ENCODE data around the gene CNTNAP3B. TPM values are rescaled to one million over a fixed set of nuclear protein-coding genes. Genes with fewer than 3 reads are reported as not detected.
"Not testable (repeated sequence)": the region's sequence is repeated elsewhere in the genome, so short reads cannot be mapped to it uniquely, and the experiment has no call there.

Gene CNTNAP3B
- total and polyA plus RNA-seq, 4 experiments from 2014 or later: not detected

DNA sequence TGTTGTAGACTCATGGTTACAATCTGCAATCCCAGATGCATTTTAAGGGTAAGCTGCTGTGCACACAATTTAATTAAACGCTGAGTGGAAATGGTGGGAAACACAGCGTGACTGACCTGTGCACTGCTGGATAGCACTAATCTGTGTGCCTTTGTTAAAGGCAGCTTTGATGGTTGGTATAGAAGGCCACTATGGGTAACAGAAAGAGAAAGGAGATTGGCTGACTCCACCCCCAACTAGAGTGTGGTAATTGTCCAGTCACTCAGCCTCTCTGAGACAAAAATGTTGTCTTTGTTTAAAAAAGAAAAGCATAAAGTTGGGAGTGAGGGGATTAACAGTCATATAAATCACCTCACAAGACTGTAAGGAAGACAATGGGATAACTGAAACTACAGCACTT, 48.9 kb downstream of the CNTNAP3B start:
- H3K27me3 ChIP-seq (ENCODE audit: insufficient read depth, low read length); H3K9me3 Mint-ChIP-seq; H3K27ac ChIP-seq (ENCODE audit: low read depth, low read length); intact Hi-C loops (cut with micrococcal nuclease); CTCF ChIA-PET (ENCODE audit: partially characterized antibody); H3K36me3 Mint-ChIP-seq; H3K4me3 Mint-ChIP-seq; H3K4me1 Mint-ChIP-seq; H3K4me1 ChIP-seq (ENCODE audit: insufficient read depth, low read length); H3K27me3 Mint-ChIP-seq; H3K9me3 ChIP-seq (ENCODE audit: control insufficient read depth in 1 of 2, low read length in 2 of 2); H3K4me3 ChIP-seq (ENCODE audit: low read length in 2 of 2); DNase-seq; H3K36me3 ChIP-seq (ENCODE audit: insufficient read depth, low read length); H3K27ac Mint-ChIP-seq; POLR2A ChIA-PET (ENCODE audit: partially characterized antibody): not testable (repeated sequence)

DNA sequence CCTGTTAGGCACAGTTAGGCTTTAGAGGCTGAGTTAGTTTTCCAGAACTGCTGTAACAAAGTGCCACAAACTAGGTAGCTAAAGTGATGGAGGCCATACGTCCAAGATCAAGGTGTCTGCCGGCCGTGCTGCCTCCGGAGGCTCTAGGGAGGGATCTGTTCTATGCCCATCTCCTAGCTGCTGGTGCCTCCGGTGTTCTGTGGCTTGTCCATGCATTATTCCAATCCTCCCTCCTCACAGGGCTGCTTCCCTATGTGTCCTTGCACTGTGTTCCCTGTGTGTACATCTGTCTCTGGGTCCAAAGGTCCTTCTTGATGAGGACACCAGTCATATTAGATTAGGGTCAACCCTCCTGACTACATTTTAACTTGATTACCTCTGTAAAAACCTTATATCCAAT, 54.4 kb downstream of the CNTNAP3B start:
- POLR2A ChIA-PET (ENCODE audit: partially characterized antibody); H3K4me3 ChIP-seq (ENCODE audit: low read length in 2 of 2); CTCF ChIA-PET (ENCODE audit: partially characterized antibody); H3K4me1 ChIP-seq (ENCODE audit: insufficient read depth, low read length); H3K4me1 Mint-ChIP-seq; H3K27me3 Mint-ChIP-seq; DNase-seq; intact Hi-C loops (cut with micrococcal nuclease); H3K9me3 ChIP-seq (ENCODE audit: control insufficient read depth in 1 of 2, low read length in 2 of 2); H3K27ac ChIP-seq (ENCODE audit: low read depth, low read length); H3K4me3 Mint-ChIP-seq; H3K36me3 Mint-ChIP-seq; H3K27me3 ChIP-seq (ENCODE audit: insufficient read depth, low read length); H3K9me3 Mint-ChIP-seq; H3K27ac Mint-ChIP-seq; H3K36me3 ChIP-seq (ENCODE audit: insufficient read depth, low read length): not testable (repeated sequence)

DNA sequence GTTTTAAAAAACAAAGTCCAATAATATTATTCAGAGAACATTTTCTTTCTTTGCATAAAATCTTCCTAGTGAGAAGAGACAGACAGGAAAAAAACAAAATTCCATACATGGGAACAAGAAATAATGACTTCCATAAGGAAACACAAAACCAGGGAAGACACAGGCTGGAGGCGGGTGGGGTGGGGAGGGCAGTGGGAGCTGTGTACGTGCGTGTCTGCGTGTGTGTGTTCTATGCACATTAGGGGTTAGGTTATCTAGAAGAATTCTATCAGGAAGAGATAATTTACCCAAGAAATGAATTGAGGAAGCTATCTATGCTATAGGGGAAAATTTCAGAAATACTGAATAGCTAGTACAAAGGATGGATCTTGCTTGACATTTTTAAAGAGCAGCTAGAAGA, 58.2 kb downstream of the CNTNAP3B start:
- CTCF ChIA-PET (ENCODE audit: partially characterized antibody); H3K27me3 Mint-ChIP-seq; DNase-seq; H3K36me3 ChIP-seq (ENCODE audit: insufficient read depth, low read length); H3K36me3 Mint-ChIP-seq; H3K4me1 ChIP-seq (ENCODE audit: insufficient read depth, low read length); H3K27me3 ChIP-seq (ENCODE audit: insufficient read depth, low read length); H3K9me3 ChIP-seq (ENCODE audit: control insufficient read depth in 1 of 2, low read length in 2 of 2); H3K4me3 ChIP-seq (ENCODE audit: low read length in 2 of 2); intact Hi-C loops (cut with micrococcal nuclease); POLR2A ChIA-PET (ENCODE audit: partially characterized antibody); H3K27ac Mint-ChIP-seq; H3K4me3 Mint-ChIP-seq; H3K27ac ChIP-seq (ENCODE audit: low read depth, low read length); H3K9me3 Mint-ChIP-seq; H3K4me1 Mint-ChIP-seq: not testable (repeated sequence)

DNA sequence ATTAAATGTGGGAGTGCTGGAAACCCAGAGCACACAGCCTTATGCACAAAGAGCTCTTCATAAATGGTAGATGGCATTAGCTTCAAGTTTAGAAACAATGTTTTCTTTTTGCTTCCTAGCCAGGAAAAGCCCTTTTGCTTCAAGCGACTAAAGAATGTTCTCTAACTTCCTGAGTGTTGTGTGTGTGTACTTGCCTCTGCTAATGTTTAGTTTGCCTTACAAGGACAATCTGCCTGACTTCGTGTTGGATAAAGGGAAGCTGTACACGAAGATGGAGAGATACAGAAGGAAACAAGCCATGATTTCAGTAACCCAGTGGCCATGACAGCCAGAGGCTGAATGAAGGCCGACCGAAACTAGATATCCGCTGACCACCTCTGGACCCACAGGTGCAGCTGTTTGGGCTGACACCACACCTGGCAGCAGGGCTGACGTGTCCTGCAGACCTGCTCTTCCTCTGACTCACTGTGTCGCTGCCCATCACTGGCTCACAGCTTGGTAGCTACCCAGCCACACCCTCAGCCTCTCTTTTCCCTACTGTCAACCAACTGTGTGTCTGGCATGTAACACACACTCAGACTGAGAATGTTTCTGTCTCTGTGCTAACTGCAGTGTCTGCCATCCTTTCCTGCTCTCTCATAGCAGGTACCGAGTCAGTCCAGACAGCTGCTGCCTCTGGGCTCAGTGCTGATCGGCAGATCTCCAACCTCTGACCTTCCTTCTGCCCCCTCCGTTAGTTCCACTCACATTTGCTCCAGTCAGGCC, 59.0 kb downstream of the CNTNAP3B start:
- H3K27me3 ChIP-seq (ENCODE audit: insufficient read depth, low read length); DNase-seq; H3K36me3 Mint-ChIP-seq; H3K27me3 Mint-ChIP-seq; H3K4me3 Mint-ChIP-seq; POLR2A ChIA-PET (ENCODE audit: partially characterized antibody); H3K9me3 Mint-ChIP-seq; H3K27ac ChIP-seq (ENCODE audit: low read depth, low read length); H3K4me1 Mint-ChIP-seq; CTCF ChIA-PET (ENCODE audit: partially characterized antibody); H3K4me3 ChIP-seq (ENCODE audit: low read length in 2 of 2); intact Hi-C loops (cut with micrococcal nuclease); H3K27ac Mint-ChIP-seq; H3K36me3 ChIP-seq (ENCODE audit: insufficient read depth, low read length); H3K9me3 ChIP-seq (ENCODE audit: control insufficient read depth in 1 of 2, low read length in 2 of 2); H3K4me1 ChIP-seq (ENCODE audit: insufficient read depth, low read length): not testable (repeated sequence)

DNA sequence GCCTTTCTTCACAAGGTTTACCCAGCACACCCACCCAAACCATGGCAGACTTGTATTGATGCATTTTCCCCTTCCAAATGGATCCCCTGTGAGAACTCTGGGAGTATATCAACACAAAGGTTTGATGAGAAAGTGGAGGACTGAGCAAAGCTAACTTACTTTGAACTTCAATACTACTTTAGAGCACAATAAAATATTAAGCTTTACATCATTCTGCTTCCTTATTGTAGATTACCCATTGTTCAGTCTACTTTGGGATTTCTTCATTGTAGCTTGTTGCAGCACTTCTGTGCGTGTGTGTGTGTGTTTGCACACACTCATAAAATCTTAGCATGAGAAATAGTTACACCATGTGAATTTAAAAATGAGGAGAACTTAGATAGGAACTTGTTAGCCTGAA, 75.4 kb downstream of the CNTNAP3B start:
- H3K9me3 ChIP-seq (ENCODE audit: control insufficient read depth in 1 of 2, low read length in 2 of 2); H3K27ac Mint-ChIP-seq; H3K4me1 Mint-ChIP-seq; H3K27me3 ChIP-seq (ENCODE audit: insufficient read depth, low read length); H3K4me1 ChIP-seq (ENCODE audit: insufficient read depth, low read length); H3K4me3 Mint-ChIP-seq; H3K9me3 Mint-ChIP-seq; intact Hi-C loops (cut with micrococcal nuclease); H3K27ac ChIP-seq (ENCODE audit: low read depth, low read length); CTCF ChIA-PET (ENCODE audit: partially characterized antibody); H3K36me3 Mint-ChIP-seq; DNase-seq; H3K4me3 ChIP-seq (ENCODE audit: low read length in 2 of 2); H3K36me3 ChIP-seq (ENCODE audit: insufficient read depth, low read length); POLR2A ChIA-PET (ENCODE audit: partially characterized antibody); H3K27me3 Mint-ChIP-seq: not testable (repeated sequence)

DNA sequence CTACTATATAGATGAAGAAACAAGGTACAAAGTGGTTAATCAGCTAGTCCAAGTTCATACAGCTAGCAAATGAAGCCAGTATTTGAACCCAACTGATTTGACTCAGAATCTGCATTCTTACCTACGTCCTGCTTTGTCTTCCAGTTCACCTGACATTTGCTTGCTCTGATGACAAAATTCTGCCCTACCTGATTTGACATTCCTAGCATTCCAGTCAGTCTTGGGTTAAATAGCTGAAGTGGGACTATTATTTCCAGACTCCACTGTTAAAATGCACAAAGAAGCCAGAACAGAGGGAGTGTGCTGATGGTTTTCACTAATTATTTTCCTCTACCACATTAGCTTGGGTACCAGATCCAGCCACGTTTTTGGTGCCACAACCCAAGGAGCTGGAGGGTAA, 78.5 kb downstream of the CNTNAP3B start:
- H3K36me3 ChIP-seq (ENCODE audit: insufficient read depth, low read length); H3K9me3 Mint-ChIP-seq; DNase-seq; H3K4me1 ChIP-seq (ENCODE audit: insufficient read depth, low read length); H3K36me3 Mint-ChIP-seq; H3K27ac ChIP-seq (ENCODE audit: low read depth, low read length); H3K4me1 Mint-ChIP-seq; CTCF ChIA-PET (ENCODE audit: partially characterized antibody); H3K27me3 ChIP-seq (ENCODE audit: insufficient read depth, low read length); POLR2A ChIA-PET (ENCODE audit: partially characterized antibody); H3K4me3 Mint-ChIP-seq; H3K27ac Mint-ChIP-seq; H3K4me3 ChIP-seq (ENCODE audit: low read length in 2 of 2); H3K27me3 Mint-ChIP-seq; intact Hi-C loops (cut with micrococcal nuclease); H3K9me3 ChIP-seq (ENCODE audit: control insufficient read depth in 1 of 2, low read length in 2 of 2): not testable (repeated sequence)

DNA sequence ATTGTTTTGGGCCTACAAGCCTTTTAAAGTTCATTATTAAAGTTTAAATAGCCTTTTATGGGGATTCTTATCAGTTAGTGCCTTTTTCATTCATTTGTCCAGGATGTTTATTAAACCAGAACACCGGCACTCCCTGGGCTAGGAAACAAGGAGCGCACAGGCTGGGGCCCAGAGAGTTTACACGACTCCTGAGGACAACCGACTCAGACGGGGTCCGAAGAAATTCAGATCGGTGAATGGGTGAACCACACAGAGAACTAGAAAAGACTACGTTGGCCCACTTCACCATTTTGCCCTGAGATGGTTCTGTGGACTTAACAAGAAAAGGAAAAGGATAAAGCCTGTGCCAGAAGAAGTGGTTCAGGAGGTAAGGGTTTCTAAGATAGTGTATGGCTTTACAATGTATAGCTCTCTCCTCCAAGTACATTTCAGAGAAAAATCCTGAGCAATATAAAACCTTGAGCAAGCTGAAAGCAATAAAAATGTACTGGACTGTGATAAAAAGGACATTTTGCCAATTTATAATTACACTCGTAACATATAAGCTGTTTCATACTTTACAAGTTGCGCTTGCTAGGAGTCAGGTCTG, 84.7 kb downstream of the CNTNAP3B start:
- intact Hi-C loops (cut with micrococcal nuclease); CTCF ChIA-PET (ENCODE audit: partially characterized antibody); H3K4me3 ChIP-seq (ENCODE audit: low read length in 2 of 2); H3K36me3 Mint-ChIP-seq; H3K4me1 Mint-ChIP-seq; POLR2A ChIA-PET (ENCODE audit: partially characterized antibody); H3K27ac ChIP-seq (ENCODE audit: low read depth, low read length); H3K27me3 Mint-ChIP-seq; H3K27ac Mint-ChIP-seq; DNase-seq; H3K4me3 Mint-ChIP-seq; H3K9me3 Mint-ChIP-seq; H3K4me1 ChIP-seq (ENCODE audit: insufficient read depth, low read length); H3K27me3 ChIP-seq (ENCODE audit: insufficient read depth, low read length); H3K9me3 ChIP-seq (ENCODE audit: control insufficient read depth in 1 of 2, low read length in 2 of 2); H3K36me3 ChIP-seq (ENCODE audit: insufficient read depth, low read length): not testable (repeated sequence)

DNA sequence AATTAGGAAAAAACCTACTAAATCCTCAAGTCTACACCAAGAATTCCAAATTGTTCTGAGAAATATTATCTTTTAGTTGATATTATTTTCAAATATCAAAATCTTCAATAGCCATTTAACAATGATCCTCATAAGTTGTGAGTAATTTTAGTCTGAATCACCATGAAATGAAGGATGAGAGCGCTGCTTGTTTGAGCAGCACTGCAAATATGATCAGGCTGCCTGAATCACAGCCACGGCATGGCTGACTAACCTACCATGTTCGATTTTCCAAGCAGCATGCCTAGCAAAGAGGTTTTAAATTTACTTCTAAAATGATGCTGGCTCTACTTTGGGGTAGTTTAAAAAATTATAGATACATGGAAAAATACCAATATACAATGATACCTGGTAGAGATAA, 95.7 kb downstream of the CNTNAP3B start:
- POLR2A ChIA-PET (ENCODE audit: partially characterized antibody); H3K27me3 ChIP-seq (ENCODE audit: insufficient read depth, low read length); H3K36me3 Mint-ChIP-seq; H3K27ac ChIP-seq (ENCODE audit: low read depth, low read length); H3K4me1 ChIP-seq (ENCODE audit: insufficient read depth, low read length); H3K9me3 Mint-ChIP-seq; H3K4me1 Mint-ChIP-seq; H3K27me3 Mint-ChIP-seq; intact Hi-C loops (cut with micrococcal nuclease); CTCF ChIA-PET (ENCODE audit: partially characterized antibody); H3K4me3 Mint-ChIP-seq; H3K36me3 ChIP-seq (ENCODE audit: insufficient read depth, low read length); DNase-seq; H3K9me3 ChIP-seq (ENCODE audit: control insufficient read depth in 1 of 2, low read length in 2 of 2); H3K4me3 ChIP-seq (ENCODE audit: low read length in 2 of 2); H3K27ac Mint-ChIP-seq: not testable (repeated sequence)
